ENCODE results near the gene PCDH8. TPM values are rescaled to one million over a fixed set of nuclear protein-coding genes. Genes with fewer than 3 reads are reported as not detected.
A peak's percentile ranks its signal among the peaks of the same experiment; 100 is the strongest.

The PCDH8 gene
- total and polyA plus RNA-seq, 2 donors (not counting 1 experiment from before 2014, with no cell fraction given): not detected

DNA sequence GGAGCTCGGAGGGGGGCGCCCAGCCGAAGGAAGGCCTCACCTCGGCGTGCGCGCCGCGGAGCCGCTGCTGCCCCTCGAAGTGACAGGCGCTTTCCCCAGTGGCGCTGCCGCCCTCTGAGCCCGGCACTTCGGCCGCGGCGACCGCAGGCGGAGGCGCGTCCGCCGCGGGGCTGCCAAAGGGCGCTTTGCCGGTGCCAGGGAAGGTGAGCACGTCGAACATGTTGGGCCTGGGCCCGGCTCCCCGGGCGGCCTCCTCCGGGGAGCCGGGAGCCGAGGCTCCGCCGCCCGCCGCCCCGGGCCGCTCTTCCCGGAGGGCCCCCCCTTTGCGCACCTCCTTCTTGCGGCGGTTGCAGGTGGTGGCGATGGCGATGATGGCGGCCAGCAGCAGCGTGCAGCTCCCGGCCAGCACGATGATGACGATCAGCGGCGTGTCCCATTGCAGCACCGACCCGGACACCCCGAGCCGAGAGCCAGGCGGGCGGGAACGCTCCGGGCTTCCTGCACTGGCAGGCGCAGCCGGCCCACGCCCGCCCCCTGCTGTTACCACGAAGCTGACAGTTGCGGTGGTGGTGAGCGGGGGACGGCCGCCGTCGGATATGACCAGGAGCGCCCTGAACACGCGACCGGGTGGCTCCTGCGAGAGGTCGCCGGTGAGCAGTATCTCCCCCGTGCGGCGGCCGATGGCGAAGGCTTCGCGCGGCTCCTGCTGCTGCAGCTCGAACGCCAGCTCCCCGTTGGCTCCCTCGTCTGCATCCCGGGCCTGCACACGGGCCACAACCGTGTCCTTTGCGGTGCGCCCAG is 2.5 kb downstream of the PCDH8 start:
- Histone ChIP-seq H3K79me2 (ENCODE audit: control insufficient read depth, insufficient read depth, low read length) (no peaks in the 10 kb centered on the region), H4K20me1 (ENCODE audit: control insufficient read depth, extremely low read depth, insufficient read depth, low read length) (no peaks in the 10 kb centered on the region), H3K9me3 (ENCODE audit: control insufficient read depth, insufficient read depth, low read depth, low read length) (no peaks in the 10 kb centered on the region), H3K27me3 (ENCODE audit: control insufficient read depth, insufficient read depth, low read length) (peaks cover 37% of the 10 kb centered on the region), H2AFZ (ENCODE audit: low read length) (no peak overlapping the region), H3K36me3 (ENCODE audit: control insufficient read depth, insufficient read depth, low read length) (no peaks in the 10 kb centered on the region), H3K4me1 (ENCODE audit: control insufficient read depth, extremely low read depth, insufficient read depth, low read length) (no peaks in the 10 kb centered on the region), H3K4me2 (ENCODE audit: extremely low read depth, insufficient read depth, low read length) (no peak overlapping the region), H3K4me3 (replicated peaks in 1 of 4; ENCODE audit: control extremely low read depth in 1 of 4, insufficient read depth in 1 of 4, low read depth in 3 of 4, low read length in 4 of 4) (no peak overlapping the region), H3K9ac (ENCODE audit: insufficient read depth, low read length) (no peak overlapping the region), H3K27ac (ENCODE audit: insufficient read depth, low read length) (no peak overlapping the region)
- TF ChIP-seq EZH2 (IDR thresholded peaks at IDR 0.05; ENCODE audit: low read length, missing control alignments): no peak
- TF ChIP-seq, protein P1, sequence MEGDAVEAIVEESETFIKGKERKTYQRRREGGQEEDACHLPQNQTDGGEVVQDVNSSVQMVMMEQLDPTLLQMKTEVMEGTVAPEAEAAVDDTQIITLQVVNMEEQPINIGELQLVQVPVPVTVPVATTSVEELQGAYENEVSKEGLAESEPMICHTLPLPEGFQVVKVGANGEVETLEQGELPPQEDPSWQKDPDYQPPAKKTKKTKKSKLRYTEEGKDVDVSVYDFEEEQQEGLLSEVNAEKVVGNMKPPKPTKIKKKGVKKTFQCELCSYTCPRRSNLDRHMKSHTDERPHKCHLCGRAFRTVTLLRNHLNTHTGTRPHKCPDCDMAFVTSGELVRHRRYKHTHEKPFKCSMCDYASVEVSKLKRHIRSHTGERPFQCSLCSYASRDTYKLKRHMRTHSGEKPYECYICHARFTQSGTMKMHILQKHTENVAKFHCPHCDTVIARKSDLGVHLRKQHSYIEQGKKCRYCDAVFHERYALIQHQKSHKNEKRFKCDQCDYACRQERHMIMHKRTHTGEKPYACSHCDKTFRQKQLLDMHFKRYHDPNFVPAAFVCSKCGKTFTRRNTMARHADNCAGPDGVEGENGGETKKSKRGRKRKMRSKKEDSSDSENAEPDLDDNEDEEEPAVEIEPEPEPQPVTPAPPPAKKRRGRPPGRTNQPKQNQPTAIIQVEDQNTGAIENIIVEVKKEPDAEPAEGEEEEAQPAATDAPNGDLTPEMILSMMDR (conservative IDR thresholded peaks at IDR 0.05 in 1 of 2, IDR thresholded peaks at IDR 0.05 in 1 of 2; ENCODE audit: low read depth in 1 of 2, low read length in 2 of 2): no peak
- peak; percentile 1 to 3 for DNase-seq (ENCODE audit: low read depth in 2 of 2)

DNA sequence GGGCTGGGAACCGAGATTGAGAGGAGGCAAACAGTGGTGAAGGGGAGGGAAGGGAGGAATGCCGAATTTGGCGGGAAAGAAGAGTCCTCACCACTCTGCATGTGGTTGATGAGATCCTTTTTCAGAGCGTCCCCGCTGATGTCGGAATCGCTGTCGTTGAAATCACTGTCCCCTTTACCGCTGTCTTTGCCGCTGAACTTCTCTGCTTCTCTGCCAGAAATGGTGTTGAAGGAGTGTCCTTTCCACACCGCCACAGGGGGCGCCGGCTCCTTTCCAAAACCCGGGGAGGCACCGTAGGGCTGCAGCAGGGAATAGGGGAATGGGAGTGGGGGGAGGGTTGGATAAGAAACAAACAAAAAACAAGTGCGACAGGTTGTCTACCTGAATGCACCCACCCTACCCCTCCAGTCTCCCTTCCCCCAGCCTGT is 3.1 kb downstream of the PCDH8 start:
- no peak for DNase-seq (ENCODE audit: low read depth in 2 of 2)
- Histone ChIP-seq H3K4me1 (ENCODE audit: control insufficient read depth, extremely low read depth, insufficient read depth, low read length) (no peaks in the 10 kb centered on the region), H3K27ac (ENCODE audit: insufficient read depth, low read length) (no peak overlapping the region), H3K9ac (ENCODE audit: insufficient read depth, low read length) (no peak overlapping the region), H4K20me1 (ENCODE audit: control insufficient read depth, extremely low read depth, insufficient read depth, low read length) (no peaks in the 10 kb centered on the region), H3K79me2 (ENCODE audit: control insufficient read depth, insufficient read depth, low read length) (no peaks in the 10 kb centered on the region), H3K27me3 (ENCODE audit: control insufficient read depth, insufficient read depth, low read length) (peaks cover 33% of the 10 kb centered on the region), H3K9me3 (ENCODE audit: control insufficient read depth, insufficient read depth, low read depth, low read length) (no peaks in the 10 kb centered on the region), H3K36me3 (ENCODE audit: control insufficient read depth, insufficient read depth, low read length) (no peaks in the 10 kb centered on the region), H3K4me3 (replicated peaks in 1 of 4; ENCODE audit: control extremely low read depth in 1 of 4, insufficient read depth in 1 of 4, low read depth in 3 of 4, low read length in 4 of 4) (no peak overlapping the region), H2AFZ (ENCODE audit: low read length) (no peak overlapping the region), H3K4me2 (ENCODE audit: extremely low read depth, insufficient read depth, low read length) (no peak overlapping the region)
- TF ChIP-seq EZH2 (IDR thresholded peaks at IDR 0.05; ENCODE audit: low read length, missing control alignments): no peak
- TF ChIP-seq, protein P1 (conservative IDR thresholded peaks at IDR 0.05 in 1 of 2, IDR thresholded peaks at IDR 0.05 in 1 of 2; ENCODE audit: low read depth in 1 of 2, low read length in 2 of 2): no peak

DNA sequence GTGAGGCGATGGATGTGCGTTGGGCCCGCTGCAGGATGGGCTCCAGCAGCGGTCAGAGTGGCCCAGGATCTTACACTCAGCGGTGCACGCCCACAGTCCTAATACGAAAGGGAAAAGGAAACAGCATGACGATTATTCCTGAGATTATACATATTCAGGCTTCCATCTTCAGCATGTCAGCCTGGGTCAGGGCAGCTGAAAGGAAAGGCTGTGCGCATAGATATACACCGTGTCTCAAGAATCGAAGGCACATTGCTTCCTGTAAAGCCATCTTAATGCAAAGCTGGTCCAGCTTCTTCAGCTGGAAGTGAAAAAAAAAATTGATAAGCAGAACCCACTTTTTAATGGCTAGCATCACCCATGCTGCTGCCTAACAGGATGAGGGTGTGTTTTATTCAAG is 3.6 kb downstream of the PCDH8 start:
- no peak for TF ChIP-seq EZH2 (IDR thresholded peaks at IDR 0.05; ENCODE audit: low read length, missing control alignments)
- TF ChIP-seq, protein P1 (conservative IDR thresholded peaks at IDR 0.05 in 1 of 2, IDR thresholded peaks at IDR 0.05 in 1 of 2; ENCODE audit: low read depth in 1 of 2, low read length in 2 of 2): no peak
- H3K9me3 ChIP-seq (ENCODE audit: control insufficient read depth, insufficient read depth, low read depth, low read length): no peaks in the 10 kb centered on the region
- no peak overlapping the region for H3K27ac ChIP-seq (ENCODE audit: insufficient read depth, low read length)
- no peaks in the 10 kb centered on the region for H3K4me1 ChIP-seq (ENCODE audit: control insufficient read depth, extremely low read depth, insufficient read depth, low read length)
- H3K79me2 ChIP-seq (ENCODE audit: control insufficient read depth, insufficient read depth, low read length): no peaks in the 10 kb centered on the region
- no peak overlapping the region for H3K9ac ChIP-seq (ENCODE audit: insufficient read depth, low read length)
- H4K20me1 ChIP-seq (ENCODE audit: control insufficient read depth, extremely low read depth, insufficient read depth, low read length): no peaks in the 10 kb centered on the region
- H2AFZ ChIP-seq (ENCODE audit: low read length): no peak overlapping the region
- H3K4me2 ChIP-seq (ENCODE audit: extremely low read depth, insufficient read depth, low read length): no peak overlapping the region
- peaks cover 31% of the 10 kb centered on the region for H3K27me3 ChIP-seq (ENCODE audit: control insufficient read depth, insufficient read depth, low read length)
- DNase-seq (ENCODE audit: low read depth in 2 of 2): no peak
- H3K36me3 ChIP-seq (ENCODE audit: control insufficient read depth, insufficient read depth, low read length): no peaks in the 10 kb centered on the region
- no peak overlapping the region for H3K4me3 ChIP-seq (replicated peaks in 1 of 4; ENCODE audit: control extremely low read depth in 1 of 4, insufficient read depth in 1 of 4, low read depth in 3 of 4, low read length in 4 of 4)
